GM03348 (cell line): ENCODE results near the gene ASGR1.
A peak's percentile ranks its signal among the peaks of the same experiment; 100 is the strongest.
"Not testable (repeated sequence)": the region's sequence is repeated elsewhere in the genome, so short reads cannot be mapped to it uniquely, and the experiment has no call there.

ENCODE experiments used
- DNase-seq: peaks from one replicate; pipeline ENCODE4 v3.0.0; 2012; ENCODE audit warnings: low spot score

The ASGR1 gene

DNA sequence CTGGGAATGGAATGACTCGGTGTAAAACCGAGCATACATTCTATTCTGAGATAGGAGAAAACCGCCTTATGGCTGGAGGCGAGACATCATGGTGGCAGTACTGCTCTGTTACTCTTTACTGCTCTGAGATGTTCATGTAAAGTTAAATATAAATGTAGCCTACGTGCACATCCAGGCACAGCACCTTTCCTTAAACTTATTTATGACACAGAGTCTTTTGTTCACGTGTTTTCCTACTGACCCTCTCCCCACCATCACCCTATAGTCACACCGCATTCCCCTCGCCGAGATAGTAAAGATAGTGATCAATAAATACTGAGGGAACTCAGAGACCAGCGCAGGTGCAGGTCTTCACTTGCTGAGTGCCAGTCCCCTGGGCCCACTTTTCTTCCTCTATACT is 19.6 kb downstream of the ASGR1 start:
- DNase-seq: not testable (repeated sequence)

DNA sequence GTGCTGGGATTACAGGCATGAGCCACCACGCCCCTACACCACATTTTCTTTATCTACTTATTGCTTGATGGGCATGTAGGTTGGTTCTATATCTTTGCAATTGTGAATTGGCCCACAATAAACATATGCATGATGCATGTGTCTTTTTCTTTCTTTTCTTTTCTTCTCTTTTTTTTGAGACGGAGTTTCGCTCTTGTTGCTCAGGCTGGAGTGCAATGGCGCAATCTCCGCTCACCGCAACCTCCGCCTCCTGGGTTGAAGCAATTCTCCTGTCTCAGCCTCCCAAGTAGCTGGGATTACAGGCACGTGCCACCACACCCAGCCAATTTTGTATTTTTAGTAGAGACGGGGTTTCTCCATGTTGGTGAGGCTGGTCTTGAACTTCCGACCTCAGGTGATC is 20.7 kb downstream of the ASGR1 start:
- DNase-seq: not testable (repeated sequence)

DNA sequence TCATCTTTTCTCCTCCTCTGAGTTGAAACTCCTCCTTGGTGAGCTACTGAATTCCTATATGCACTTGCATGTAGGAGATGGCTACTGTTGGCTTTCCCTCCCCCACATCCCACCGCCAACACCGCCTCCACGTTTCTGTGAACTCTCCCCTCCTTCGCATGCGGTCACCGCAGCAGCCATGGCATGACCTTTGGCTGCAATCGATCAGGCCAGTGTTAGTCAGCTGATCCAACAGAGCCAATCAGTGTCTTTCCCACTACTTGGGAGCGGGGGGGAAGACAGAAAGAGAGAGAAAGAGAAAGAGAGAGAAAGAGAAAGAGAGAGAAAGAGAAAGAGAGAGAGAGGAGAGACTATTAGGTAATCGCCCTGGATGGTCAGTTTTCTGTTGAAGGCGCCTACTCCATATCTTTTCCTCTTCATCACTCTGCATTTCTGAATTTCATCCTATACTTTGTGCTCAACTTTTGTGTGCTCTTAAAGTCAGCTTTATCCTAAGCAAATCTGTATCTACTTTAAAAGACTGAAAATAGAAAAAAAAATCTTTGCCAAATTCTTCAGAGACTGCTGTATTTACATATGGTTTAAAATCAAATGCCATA is 22.7 kb downstream of the ASGR1 start:
- DNase-seq: no peak

DNA sequence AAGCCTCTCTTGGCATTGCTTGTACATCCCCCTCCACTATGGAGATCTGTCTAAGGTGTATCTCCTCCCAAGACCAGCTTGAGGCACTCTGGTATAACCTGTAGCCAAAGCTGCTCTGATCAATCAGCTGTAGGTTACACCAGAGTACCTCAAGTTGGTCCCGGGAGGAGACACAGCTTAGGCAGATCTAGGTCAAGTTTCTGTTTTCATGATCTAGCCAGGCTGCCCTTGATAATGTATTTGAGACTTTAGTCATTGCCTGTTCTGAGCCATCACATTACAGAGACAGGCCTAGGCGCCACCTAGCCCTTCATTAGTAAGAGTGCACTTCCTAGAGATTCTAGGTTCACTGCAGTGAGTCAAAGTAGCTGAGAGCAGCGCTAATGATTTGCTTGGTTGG is 31.4 kb downstream of the ASGR1 start:
- no peak for DNase-seq

DNA sequence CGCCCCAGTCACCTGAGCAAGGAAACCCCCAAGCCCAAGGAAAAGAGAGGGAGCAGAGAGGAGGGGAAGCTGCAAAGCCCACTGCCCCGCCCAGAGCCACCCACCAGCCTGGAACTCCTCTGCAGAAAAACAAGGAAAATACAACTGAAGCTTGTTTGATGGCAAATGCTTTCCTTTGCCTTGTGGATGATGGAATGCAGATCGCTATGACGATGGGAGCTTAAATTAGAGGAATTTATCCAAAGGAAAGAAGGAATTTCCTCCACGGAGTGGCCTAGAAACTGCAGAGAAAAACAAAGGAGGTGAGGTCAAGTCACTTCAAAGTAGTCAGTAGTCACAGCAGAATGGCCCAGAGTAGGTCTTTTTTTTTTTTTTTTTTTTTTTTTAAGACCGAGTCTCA is 33.1 kb downstream of the ASGR1 start:
- DNase-seq: no peak

DNA sequence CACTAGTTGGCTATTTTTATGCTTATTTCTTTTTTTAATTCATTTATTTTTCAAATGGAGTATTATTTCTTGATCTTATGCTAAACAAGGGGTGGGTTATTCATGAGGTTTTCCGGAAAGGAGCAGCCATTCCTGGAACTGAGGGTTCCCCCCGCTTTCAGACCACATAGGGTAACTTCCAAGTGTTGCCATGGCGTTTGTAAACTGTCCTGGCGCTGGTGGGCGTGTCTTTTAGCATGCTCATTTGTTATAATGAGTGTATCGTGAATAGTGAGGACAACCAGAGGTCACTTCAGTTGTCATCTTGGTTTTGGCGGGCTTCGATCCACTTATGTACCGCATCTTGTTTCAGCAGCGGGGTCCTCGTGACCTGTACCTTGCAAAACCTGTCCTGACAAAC is 35.0 kb downstream of the ASGR1 start:
- DNase-seq: no peak

DNA sequence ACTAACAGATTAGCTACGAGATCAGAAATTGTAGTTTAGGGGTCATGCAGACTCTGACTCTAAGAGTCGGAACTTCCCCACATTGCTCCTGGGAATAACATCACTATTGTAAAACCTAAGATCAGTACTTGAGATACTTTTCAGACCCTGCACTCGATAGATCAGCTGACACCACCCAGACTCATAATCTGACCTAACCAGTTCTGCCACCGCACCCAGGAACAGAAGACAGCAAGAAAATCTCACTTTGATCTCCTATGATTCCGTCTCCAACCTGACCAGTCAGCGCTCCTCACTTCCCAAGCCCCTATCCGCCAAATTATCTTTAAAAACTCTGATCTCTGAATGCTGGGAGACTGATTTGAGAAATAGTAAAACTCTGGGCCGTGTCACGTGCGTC is 37.3 kb downstream of the ASGR1 start:
- DNase-seq: no peak

DNA sequence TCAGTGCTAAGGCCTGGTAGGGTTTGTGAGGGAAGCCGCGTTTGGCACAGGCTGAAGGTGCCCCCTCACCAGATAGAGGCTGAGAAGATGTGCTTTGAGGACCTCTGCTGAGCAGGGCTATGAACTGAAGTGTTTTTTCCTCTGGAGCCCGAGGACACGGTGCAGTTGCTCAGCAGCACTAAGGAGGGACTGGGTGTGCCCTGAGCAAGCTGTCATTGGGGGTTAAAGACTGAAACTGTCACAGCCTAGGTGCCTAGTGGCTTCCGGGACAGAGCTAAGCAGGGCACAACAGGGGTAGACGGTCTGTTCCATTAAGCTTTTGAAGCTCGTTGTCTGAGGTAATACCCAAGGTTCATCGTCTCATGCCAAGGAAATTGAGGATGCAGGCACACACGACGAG is 39.8 kb downstream of the ASGR1 start:
- DNase-seq: no peak

DNA sequence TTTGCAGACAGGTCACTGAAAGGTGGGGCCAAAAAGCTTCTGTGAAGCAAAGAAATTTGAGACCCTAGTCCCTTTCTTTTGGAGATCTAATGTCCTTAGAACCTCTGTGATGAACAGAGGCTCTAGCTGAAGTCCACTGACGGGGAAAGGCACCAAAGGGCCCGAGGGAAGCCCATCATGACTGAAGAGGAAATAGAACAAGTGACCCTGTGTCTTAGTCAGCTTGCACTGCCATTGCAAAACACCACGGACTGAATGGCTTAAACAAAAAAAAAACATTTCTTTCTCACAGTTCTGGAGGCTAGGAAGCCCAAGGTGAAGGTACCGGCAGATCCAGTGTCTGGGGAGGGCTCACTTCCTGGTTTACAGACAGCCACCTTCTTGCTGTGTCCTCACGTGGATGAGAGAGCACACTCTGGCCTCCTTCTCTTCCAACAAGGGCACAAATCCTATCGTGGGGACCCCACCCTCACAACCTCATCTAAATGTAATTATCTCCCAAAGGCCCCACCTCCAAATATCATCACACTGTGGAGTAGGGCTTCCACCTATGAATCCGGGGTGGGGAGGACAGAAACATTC is 40.3 kb downstream of the ASGR1 start:
- DNase-seq: no peak

DNA sequence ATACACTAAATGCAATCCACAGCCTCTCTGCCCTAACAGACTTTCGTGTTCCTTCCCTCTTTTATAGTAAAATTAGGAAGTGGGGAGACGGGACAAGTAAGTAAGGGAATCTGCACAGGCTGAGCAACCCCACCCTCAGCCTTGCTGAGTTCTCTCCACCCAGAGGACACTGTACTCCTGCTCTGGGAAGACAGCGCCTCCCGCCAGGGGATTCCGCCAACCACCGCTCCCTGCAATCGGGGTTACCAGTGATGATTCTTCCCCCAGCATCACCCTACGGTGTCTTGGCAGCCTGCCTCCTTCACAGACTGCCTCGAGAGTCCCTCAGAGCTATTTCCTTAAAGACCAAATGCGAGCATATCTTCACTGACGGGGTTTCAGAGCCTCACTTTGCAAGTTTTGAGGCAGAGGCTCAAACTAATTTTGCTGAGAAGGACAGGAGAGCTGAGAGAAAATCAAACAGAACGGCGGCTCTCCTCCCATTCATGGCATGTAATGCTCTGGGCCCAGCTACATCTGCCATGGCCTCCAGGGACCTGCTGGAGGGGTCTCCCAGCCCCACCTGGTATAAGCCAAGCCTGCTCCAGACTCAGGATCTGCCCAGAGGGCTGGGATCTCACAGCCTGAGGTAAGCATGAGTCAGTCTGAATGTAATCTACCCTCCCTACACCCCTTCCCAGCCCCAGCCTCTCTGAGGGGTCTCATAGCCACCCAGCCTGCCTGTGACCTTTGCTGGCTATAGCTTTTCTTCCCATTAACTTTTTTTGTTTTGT is 41.8 kb downstream of the ASGR1 start:
- DNase-seq: no peak

DNA sequence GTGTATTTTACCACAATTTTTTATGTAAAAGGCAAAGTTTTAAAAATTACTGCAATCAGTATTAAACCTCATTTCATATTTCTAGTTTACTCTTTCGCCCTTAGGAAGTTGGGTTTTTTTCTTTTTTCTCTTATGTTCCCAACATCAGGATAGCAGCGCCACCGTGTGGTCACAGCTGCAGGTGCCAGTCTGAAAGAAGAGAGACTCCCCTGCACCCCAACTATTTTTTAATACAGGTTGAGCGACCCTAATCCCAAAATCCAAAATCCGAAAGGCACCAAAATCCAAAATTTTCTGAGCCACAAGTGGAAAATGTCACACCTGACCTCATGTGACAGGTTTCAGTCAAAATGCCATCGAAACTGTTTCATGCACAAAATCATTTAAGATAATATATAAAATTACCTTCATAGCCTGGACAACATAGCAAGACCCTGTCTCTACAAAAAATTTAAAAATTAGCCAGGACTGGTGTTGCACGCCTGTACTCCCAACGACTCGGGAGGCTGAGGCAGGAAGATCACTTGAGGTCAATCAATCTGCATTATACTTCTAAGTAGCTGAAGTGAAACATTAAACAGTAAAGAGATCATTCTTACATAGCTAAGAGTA is 42.8 kb downstream of the ASGR1 start:
- peak; percentile 78 for DNase-seq

DNA sequence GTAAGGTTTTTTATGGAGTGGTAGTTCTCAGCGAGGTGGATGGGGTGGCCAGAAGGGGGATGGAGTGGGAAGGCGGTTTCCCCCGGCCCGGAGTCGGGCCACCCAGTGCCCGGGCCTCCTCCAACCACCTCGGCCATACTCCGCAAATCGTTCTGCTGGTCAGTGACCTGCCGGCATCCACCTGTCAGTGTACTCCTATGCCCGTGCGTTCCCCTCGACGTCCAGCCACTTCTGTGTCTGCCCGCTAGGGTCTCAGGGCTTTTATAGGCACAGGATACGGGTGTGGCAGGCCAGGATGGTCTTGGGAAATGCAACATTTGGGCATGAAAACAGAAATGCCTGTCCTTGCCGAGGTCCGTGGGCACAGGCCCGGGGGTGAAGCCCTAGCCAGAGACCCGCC is 45.3 kb downstream of the ASGR1 start:
- DNase-seq: no peak

DNA sequence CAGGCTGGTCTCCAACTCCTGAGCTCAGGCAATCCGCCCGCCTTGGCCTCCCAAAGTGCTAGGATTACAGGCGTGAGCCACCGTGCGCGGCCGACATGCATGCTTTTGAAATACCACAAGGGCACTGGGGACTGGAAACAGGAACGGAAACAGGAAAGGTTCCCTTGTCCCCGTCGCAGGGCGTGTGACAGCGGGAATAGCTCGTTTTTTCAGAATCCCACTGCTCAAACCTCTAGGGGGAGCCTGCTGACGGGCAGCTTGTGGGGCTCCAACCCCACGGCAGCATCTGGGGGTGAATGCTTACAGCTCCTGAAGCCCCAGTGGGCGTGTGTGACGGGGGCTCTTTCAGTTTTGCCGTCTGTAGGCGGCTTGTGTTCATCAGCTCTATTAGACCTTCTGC is 45.7 kb downstream of the ASGR1 start:
- peak; percentile 32 for DNase-seq

DNA sequence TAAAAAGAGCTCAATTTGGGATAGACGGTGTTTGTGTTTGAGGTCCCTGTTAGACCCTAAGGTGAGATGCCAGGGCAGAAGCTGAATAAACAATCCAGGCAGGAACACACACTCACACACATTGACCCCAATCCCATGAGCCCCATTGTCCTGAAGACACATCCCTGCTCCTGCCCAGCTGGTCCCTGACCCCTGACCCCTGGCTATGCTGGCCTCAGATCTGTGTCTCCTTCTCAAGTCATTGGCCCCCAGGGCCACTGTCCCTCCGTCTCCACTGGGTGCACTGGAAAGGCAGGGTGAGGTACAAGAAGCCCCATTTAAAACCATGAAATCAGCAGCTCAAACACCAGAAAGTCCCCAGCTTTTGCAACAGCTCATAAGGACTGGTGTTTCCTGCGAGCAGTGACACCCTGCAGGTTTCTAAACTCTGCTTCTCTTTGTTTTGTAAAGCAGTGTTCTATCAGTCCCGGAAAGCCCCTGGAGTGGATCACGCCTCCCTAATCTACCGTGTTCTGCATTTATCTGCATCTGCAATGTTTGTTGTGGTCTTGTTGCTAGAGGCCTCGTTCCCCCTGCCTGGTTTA is 46.6 kb downstream of the ASGR1 start:
- no peak for DNase-seq

DNA sequence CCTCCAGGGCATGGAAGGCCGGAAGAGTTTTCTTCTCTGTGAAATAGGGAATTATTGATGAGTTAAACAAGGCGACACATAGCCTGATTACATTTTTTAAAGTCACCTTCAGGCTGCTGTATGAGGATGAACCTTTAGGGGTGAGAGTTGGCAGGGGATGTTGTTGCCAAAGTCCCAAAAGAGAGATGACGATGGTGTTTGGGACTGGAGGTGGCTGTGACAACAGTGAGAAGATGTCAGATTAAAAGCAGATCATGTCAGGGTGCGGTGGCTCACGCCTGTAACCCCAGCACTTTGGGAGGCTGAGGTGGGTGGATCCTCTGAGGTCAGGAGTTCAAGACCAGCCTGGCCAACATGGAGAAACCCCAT is 47.8 kb downstream of the ASGR1 start:
- no peak for DNase-seq

DNA sequence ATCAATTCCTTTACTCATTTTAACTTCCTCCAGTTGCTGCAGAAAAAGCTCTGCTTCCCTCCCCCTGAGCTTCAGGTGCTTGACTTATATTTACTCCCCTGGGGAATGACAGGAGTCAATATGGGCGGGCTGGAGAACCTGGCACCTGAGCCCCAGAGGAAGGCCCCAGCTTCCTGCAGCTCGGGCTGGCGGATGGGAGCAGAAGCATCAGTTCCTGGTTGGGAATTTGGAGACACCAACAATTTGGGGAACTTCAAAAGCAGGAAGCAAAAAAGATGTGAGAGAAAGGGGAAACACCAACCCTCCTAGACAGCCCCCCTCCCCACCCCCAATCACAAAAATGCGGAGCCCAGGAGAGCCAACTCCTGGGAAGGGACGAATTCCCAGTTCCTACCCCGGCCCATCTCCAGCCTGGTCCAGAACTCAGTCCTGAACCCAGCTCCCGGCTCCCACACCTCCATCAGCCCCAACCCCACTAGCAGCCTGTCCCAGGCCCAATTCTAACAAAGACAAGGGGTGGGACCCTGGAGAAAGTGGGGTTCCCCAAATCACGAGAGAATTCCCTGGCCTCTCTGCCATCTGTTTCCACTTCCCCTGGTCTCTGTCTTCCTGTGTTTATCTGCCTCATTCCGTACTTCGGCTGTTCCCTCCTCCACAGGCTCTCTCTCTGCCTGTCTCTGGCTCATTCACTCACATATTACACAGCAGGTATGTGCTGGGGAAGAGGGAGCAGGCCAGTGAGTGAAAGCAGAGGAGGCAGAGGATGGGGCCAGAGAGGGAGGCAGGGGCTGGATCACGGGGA is 48.3 kb downstream of the ASGR1 start:
- no peak for DNase-seq

DNA sequence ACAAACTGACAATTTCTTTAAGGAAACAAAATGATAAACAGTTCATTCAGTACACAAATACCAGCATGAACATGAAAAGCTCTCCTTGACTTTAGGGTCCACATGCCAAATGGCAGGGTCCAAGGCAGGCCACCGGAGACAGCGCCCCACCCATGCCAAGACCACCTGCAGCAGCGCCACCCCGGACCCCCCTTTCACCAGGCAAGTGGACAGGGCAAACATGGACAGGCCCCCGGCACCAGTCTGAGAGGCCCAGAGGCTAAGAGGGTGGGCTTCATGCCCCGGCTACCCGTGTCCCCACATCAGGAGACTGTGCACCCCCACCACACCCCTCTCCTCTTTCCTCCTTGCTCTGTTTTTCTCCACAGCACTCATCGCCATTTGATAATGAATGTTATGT is 49.9 kb downstream of the ASGR1 start:
- no peak for DNase-seq

DNA sequence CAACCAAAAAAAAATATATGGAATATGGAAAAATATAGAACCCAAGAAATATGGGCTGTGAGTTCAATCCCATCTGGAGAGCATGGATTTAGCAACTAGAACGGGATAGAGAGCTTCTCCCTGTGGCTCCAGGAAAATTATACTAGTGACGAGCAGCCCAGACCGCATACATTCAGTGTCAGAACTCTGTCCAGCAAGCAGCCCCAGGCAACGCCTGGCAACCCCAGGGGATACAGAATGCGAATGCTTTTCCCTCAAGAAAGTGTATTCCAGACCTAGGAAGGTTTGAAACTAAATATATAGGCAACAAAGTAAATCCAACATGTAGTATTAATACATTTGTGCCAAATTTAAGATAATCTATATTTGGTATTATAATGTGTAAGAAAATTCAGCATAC is 51.0 kb downstream of the ASGR1 start:
- DNase-seq: no peak

DNA sequence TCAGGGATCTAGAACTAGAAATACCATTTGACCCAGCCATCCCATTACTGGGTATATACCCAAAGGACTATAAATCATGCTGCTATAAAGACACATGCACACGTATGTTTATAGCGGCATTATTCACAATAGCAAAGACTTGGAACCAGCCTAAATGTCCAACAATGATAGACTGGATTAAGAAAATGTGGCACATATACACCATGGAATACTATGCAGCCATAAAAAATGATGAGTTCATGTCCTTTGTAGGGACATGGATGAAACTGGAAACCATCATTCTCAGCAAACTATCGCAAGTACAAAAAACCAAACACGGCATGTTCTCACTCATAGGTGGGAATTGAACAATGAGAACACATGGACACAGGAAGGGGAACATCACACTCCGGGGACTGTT is 51.7 kb downstream of the ASGR1 start:
- DNase-seq: not testable (repeated sequence)

DNA sequence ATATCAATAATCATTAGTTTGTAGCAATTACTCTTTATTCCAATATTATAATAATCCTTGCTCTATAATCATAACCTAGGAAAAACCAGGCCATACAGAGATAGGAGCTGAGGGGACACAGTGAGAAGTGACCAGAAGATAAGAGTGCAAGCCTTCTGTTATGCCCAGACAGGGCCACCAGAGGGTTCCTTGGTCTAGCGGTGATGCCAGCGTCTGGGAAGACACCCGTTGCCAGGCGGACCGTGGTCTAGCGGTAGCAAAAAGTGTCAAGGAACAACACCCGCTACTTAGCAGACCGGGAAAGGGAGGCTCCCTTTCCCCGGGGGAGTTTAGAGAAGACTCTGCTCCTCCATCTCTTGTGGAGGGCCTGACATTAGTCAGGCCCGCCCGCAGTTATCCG is 52.8 kb downstream of the ASGR1 start:
- not testable (repeated sequence) for DNase-seq

DNA sequence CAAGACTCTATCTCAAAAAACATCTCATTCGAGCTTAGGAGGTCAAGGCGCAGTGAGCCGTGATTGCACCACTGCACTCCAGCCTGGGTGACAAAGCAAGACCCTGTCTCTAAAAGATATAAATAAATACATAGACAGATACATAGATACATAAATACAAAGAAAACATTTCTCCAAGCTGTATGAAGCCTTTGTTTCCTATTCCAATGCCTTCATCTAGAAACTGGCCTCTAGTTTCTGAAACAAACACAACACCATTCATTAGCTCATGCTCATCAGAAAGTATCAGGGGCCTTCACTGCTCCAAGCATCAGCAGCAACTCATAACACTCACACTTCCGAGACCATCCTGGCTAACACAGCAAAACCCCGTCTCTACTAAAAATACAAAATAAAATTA is 54.2 kb downstream of the ASGR1 start:
- DNase-seq: no peak

DNA sequence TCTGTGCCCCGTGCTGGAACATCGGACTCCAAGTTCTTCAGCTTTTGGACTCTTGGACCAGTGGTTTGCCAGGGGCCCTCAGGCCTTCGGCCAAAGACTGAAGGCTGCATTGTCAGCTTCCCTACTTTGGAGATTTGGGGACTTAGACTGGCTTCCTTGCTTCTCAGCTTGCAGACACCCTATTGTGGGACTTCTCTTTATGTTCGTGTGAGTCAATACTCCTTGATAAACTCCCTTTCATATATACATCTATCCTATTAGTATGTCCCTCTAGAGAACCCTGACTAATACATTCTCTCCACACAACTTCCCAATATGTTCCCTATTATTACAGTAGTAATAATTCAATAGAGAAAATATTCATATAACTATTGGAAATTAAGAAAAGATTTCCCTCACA is 55.3 kb downstream of the ASGR1 start:
- DNase-seq: no peak
